Endometrium (tissue), 2 donors: ENCODE results near the gene BACH1.

Source experiments
- FAIRE-seq: peaks from 2 replicates; lab custom pipeline; 2012; peaks lifted over from hg19 to GRCh38; lab: Jason Lieb, UNC
- donor health status: control.
- donor health status: control.

Gene BACH1

DNA sequence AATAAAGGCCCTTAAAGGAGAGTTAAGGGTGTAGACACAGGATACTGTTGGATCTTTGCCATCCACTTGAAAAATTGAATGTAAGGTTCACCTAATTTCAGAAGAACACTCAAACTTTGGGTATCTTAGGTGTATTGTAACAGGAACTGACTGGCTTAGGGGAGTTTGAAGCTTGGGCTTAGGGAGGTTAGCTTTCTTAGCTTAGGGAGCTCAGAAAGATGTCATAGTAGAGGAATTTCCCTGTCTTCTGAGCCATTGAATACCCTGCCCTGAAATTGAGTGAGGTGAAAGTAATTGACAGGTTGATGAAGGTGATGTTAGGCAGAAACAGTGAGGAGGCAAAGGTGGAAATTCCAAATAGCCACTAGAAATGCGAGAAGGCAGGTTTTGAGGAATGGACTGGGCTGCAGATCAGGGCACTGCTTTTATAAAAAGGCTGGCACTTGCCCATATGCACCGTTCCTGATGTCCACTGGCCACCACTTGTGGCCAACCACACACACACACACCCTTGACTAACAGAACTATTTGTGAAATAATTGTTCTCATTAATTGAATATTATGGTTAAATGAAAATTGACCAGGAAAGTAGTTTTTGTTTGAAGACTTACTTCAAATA, 16.5 kb downstream of the BACH1 start:
- FAIRE-seq, result no peak

DNA sequence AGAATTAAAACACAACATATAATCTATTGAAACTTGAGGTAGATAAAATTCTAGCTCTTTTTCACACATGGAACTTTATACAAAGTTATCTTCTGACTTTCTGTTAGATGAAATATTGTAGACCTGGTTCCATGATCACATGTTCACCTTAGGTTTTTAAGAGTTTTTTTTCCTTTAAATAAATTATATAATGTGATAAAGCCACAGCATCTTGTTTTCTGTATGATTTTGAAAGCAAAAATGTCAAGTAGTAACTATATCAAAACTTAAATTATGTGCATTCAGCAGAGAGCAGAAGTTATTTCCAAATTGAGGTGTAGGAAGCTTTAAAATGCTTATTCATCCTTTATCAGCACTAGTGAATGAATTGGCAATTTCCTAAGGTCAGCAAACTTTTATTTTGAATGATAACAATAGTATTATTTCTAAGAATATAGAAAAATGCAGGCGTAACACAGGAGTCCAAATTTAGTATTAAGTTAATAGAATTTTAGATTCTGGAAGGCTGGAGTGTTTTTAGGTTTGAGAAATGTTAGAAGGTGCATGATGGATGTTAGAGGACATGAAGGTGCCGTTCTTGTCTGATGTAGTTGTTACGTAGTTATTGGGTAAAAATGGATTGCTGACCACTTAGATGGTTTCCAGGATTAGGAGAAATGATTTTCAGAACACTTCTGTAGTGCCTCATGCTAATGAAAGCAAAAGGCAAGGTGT, 17.5 kb downstream of the BACH1 start:
- FAIRE-seq, result no peak

DNA sequence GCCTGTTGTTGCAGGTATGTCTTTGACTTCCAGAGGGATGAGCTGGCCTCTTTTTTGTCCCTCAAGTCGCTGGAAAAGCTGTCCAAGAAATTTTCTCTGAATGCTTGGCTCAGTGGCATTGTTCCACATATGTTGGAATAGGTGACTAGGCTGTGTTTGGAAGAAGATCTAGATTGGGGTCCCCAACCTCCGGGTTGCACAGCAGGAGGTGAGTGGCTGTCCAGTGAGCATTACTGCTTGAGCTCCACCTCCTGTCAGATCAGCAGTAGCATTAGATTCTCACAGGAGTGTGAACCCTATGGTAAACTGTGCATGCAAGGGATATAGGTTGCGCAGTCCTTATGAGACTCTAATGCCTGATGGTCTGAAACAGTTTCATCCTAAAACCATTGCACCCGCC, 18.1 kb downstream of the BACH1 start:
- FAIRE-seq, result no peak

DNA sequence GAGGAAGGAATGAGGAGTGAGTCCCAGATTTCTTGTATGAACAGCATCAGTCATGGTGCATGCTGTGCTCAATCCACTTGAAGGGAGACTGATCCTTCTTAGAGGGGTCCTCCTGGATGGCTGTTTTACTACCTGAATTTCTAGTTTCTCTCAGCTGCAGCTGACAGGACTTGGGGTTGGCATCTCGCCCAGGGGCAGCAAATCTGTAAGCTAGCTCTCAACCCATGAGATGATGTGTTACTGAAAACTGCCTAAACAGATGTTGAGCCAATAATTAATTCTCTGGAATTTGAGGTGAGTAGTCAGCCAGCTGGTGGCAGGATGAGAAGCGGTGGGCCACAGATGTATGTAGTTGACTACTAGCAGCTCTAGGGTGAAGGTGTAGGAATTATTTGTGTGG, 19.6 kb downstream of the BACH1 start:
- FAIRE-seq, result no peak

DNA sequence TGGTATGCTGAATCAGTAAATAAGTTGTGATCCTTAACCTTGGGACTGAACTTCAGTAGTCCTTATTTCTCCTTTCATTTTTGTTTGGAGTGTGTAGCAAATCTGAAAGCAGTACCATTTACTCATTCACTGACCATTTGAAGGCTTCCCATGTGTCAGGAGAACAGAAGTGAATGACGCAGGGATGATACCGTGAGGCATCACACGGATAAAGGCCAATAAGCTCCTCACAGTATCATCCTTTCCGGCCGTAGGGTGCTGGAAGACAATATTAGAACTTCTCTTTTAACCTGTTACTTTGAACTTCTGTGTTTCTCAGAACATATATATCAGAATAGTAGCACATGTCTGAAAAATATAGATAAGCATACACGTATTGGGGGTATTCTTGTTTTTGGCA, 21.3 kb downstream of the BACH1 start:
- FAIRE-seq, result no peak

DNA sequence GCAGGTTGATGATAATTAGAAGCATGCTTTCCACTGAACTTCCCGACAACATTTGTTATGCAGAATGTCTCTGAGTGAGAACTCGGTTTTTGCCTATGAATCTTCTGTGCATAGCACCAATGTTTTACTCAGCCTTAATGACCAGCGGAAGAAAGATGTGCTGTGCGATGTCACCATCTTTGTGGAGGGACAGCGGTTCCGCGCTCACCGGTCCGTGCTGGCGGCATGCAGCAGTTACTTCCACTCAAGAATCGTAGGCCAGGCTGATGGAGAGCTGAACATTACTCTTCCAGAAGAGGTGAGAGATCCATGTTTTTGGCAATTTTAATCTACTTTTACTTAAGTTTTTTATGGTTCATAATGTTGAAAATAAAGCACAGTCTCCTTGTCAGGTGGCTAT, 22.5 kb downstream of the BACH1 start:
- no peak for FAIRE-seq

DNA sequence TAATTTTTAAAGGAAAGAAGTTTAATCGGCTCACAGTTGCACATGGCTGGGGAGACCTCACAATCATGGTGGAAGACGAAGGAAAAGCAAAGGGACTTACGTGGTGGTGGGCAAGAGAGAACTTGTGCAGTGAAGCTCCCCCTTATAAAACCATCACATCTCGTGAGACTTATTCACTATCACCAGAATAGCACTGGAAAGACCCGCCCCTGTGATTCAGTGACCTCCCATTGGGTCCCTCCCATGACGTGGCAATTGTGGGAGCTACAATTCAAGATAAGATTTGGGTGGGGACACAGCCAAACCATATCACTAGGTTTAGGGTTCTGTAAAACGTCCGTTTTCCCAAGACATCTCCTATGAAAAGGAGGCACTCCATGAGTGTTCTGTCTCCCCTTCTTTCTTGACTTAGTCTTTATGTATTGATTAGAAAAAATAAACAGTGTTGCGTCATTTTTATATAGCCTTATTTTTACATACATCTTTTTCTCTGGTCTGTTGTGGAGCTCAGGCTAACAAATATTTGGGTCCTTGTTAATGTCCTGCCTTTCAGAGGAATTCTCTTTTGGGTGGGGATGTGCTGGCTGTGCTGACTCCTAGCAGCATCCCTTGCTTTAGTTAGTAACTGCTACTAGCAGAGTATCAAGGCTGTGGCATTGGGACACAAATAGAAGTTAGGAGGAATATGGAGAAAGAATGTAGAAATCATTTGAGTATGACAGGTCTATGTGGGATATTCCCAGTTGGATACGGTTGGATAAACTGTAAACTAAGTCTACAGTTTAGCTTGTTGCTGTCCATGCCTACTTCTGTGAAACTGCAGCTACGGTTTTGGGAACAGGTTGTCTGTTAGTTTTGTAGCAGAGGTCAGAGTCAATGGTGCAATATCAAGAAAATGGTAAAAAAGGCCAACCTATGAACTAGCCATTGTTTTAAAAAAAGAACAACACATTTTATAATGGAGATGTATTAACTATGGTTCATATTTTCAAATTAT, 23.5 kb downstream of the BACH1 start:
- FAIRE-seq, result no peak

DNA sequence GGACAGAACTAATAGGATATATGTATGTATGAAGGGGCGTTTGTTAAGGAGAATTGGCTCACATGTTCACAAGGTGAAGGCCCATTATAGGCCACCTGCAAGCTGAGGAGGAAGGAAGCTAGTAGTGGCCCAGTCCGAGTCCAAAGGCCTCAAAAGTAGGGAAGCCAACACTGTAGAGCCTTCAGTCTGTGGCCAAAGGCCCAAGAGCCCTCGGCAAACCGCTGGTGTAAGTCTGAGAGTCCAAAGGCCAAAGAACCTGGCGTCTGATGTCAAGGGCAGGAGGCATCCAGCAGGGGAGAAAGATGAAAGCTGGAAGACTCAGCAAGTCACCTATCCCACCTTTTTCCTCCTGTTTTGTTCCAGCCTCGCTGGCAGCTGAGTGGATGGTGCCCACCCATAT, 24.5 kb downstream of the BACH1 start:
- FAIRE-seq, result no peak

DNA sequence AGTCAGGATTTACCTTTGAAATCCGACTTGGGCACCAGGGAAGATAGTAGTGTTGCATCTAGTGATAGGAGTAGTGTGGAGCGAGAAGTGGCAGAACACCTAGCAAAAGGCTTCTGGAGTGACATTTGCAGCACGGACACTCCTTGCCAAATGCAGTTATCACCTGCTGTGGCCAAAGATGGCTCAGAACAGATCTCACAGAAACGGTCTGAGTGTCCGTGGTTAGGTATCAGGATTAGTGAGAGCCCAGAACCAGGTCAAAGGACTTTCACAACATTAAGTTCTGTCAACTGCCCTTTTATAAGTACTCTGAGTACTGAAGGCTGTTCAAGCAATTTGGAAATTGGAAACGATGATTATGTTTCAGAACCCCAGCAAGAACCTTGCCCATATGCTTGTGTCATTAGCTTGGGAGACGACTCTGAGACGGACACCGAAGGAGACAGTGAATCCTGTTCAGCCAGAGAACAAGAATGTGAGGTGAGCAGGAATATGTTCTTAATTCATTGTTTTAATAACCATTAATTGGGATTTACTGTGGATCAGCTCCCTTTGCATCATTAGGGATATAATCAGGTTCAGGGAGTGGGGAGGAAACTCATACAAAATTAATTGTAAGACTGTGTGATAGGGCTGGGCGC, 28.3 kb downstream of the BACH1 start:
- no peak for FAIRE-seq

DNA sequence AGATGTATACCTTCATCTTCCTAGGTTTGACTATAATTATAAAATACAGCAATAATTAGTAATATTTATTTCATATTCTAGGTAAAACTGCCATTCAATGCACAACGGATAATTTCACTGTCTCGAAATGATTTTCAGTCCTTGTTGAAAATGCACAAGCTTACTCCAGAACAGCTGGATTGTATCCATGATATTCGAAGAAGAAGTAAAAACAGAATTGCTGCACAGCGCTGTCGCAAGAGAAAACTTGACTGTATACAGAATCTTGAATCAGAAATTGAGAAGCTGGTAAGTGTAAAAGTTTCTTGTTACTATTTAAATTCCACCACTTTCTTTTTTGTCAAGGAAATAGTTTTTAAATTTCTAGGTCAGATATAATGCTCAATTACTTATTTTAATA, 30.7 kb downstream of the BACH1 start:
- no peak for FAIRE-seq

DNA sequence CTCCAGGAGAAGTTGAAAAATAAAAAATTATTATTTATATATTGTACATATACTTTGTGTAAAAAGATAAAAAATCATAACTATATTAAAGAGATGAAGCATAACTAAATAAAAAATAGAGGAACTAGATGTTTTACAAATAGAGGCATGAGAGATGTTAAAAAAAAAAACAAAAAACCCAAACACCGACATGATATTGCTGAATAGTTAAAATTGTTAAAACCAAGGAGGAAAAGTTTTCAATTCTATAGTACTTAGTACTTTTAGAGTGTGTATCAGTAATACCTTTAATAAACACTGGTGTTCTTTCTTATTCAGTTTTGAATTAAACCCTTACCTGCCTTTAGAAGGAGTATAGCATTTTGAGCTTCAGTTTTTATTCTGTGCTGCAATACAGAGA, 32.1 kb downstream of the BACH1 start:
- no peak for FAIRE-seq

DNA sequence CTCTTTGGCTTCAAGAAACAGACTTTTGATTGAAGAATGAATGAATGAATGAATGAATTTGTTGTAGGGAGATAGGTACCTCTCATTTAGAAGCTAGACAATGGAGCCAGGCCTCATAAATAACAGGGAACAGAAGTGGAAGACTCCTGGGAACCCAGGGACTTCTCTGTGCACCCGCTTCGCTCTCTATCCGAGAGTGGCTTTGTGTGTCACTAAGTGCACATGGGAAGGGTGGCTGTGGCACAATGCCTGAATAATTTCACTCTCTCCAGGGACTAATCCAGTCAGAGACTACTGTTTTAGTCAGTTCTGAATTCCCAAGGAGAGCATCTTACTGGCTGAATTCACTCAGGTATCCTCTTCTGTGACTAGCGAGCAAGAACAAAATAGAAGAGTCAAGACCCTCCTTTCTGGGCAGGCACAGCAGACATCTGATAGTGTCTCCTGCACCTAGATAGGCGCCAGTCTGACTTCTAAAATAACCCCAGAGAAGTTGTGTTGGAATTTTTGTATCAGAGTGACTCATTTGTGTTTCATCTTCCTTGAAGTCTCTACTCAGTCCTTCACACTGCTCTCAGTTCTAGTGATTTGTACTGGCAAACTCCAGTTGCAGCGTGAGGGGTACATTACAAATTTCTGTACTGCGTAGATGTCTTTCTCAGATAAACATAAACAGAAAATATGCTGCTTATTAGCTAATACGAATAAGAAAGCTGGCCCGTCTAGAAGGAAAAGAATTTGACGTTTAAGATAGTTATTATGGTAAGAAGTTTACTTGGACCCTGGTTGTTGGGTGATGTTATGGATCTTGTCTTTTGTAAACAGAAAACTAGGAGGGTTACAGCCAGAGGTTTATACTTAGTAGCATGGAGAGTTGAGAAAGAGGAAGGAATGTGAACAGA, 34.0 kb downstream of the BACH1 start:
- FAIRE-seq, result no peak

DNA sequence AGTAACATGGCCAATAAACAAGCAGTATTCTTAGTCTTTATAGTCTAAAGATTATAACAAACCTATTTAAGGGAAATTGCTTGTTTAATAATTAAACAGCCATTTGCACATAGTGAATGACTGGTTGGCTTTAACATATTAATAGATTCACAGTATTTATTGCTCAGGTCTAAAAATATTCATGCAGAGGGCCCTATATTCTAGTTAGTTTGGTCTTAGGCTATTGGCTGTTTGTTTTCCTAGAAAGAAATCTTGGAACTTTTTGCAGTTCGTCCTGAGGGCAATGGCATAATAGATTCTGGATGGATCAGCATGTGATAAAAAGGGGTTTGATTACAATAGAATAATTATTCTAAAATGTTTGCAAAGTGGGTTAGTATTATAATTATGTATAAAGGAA, 34.7 kb downstream of the BACH1 start:
- FAIRE-seq, result no peak

DNA sequence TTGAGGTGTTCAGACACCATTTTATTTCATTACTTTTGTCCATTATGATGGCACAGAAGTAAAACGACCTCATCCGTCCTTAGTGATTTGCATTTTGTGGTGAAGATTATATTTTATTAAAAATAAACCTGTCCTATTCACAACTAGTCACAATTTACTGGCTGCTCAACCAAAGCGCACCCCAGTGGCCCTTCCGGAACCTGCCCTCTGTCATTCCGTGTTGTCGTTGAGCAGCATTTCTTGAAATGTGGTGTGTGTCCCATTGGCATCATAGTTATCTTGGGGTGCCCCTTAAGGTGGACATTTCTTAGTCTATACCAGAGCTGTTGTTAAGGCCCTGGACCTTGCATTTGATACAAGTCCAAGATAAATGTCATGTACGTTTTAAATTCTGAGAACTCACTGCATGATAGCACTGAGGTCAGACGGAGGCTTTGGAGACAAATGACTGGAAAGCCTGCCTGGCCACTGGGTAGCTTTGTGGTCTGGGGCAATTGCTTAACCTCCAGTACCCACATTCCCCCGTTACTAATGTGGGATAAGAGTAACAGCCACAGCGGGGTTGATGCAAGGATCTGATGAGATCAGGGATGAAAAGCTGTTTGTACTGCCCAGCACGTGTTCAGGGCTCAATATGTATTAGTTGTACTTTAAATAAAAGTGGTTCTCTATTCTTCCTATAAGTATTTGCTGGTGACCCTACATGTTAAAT, 36.2 kb downstream of the BACH1 start:
- no peak for FAIRE-seq

DNA sequence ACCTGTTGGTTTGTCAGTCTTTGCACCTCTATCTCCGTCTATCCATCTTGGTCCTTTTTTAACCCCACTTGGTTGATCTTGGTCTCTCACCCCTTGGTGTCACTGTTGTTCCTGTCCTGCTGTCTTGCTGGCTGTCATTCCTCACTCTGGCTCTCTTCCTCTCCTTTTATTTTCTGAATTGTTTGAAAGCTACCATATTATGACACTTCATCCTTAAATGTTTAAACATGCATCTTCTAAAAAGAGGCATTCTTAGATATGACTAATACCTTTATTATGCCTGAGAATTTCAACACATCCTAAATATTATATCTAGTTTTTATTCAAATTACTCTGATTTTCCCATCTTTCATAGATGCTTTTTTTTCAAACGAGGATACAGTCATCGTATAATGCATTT, 37.0 kb downstream of the BACH1 start:
- peak; percentile 33 for FAIRE-seq

DNA sequence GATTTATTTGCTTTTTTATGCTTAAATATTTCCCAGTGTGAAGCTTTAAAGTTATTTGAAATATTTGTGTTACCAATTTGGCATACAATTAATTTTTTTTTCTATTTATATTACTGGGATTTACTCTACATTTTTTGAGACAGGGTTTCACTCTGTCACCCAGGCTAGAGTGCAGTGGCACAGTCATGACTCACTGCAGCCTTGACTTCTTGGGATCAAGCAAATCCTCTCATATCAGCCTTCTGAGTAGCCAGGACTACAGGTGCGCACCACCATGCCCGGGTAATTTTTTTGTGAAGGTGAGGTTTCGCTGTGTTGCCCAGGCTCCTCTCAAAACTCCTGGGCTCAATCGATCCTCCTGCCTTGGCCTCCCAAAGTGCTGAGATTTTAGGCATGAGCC, 39.5 kb downstream of the BACH1 start:
- FAIRE-seq, result no peak

DNA sequence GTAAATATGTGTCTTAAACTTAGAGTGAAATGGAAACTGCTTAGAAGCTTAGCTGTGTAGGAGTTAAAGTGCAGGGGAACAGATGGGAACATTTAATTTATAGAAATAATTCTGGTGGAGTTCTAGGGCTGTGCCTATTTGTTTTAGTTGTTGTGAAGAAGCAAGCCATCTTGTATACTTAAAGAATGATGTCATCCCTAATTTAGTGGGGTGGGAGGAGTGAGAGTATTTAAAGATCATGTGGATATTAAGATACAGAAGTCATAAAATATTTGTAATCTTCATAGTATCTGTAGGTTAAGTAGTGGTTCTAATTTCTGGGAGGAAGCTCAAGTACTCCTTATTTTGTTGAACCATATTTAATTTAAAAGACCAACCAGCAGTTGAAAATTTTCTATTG, 41.5 kb downstream of the BACH1 start:
- peak; percentile 80 for FAIRE-seq

DNA sequence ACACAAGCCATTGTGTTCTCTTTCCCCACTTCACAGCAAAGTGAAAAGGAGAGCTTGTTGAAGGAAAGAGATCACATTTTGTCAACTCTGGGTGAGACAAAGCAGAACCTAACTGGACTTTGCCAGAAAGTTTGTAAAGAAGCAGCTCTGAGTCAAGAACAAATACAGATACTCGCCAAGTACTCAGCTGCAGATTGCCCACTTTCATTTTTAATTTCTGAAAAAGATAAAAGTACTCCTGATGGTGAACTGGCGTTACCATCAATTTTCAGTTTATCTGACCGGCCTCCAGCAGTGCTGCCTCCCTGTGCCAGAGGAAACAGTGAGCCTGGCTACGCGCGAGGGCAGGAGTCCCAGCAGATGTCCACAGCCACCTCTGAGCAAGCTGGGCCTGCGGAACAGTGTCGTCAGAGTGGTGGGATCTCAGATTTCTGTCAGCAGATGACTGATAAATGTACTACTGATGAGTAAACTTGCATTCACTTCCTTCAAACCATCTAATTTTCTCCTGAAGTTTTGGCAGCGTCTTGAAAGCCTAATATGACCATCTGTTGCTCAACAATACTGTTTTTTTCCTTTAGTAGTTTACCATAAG, 43.7 kb downstream of the BACH1 start:
- no peak for FAIRE-seq

DNA sequence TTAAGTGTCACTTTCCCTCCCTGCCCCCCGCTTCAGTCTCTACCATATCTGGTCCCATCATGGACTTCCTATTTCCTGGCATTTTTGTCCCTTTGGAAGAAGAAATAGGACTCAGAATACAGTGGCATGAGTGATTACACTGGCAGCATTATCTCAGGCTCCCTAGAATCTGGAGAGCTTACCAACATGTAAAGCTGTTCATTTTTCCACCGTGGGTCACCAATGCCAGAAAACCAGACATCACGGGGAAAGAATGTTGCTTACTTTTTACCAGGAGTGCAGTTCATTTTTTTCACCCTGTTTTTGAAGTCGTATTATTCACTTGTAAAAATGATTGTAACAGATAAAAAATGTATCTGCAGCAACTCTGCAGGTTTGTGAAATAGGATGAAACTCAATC, 44.8 kb downstream of the BACH1 start:
- FAIRE-seq, result no peak

DNA sequence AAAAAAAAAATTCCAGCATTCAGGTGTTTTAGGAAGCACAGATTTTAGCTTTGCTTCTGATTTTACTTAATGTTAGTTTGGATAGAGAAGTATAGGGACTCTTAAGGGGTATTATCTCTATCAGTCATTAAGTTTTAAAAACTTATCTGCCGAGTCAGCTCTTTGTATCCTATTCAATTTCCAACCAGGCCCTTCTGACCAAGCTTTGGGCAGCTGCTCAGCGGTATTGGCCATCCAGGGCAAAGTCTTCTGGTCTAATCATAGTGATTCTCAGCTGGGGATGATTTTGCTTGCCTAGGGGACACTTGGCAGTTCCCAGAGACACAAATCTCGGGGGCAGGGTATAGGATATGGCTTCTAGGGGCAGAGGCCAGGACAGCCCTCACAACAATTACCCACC, 47.6 kb downstream of the BACH1 start:
- FAIRE-seq, result no peak
